HG02798 (cell line): ENCODE data around the gene STX7.

ENCODE experiments used
- ATAC-seq: cut with Tn5 transposase; IDR thresholded peaks from one replicate; pipeline ENCODE4 v1.9.1; 2021; ENCODE audit warnings: mild to moderate bottlenecking; ENCODE audit not compliant: unreplicated experiment, poor library complexity

STX7 gene

DNA sequence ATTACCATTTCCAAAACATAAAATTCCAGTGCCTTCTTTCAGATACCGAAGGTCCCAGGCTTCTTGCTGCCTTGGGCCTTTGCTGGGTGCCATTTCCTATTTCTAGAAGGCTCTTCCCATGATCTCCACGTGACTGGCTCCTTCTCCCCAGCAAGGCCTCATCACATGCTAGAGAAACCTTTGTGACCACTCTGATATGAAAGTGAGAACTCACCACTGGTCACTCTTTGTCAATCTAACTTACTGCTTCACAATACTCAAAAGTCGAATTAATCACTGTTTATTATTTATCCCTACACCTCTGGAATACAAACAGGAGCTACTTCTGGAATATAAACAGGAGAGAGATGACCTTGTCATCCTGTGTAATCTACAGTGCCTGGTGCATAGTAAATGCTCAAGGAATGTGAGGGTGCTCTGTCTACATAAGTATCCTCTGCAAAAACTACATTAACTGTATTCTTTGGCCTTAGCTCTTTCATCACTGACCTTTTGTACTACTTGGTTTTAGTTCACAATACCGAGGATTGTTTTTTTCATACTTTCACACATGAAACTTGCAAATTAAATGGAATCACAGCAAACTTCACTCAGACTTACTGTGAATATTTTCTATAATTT, 1.6 kb downstream of the STX7 start:
- ATAC-seq = peak; percentile 9

DNA sequence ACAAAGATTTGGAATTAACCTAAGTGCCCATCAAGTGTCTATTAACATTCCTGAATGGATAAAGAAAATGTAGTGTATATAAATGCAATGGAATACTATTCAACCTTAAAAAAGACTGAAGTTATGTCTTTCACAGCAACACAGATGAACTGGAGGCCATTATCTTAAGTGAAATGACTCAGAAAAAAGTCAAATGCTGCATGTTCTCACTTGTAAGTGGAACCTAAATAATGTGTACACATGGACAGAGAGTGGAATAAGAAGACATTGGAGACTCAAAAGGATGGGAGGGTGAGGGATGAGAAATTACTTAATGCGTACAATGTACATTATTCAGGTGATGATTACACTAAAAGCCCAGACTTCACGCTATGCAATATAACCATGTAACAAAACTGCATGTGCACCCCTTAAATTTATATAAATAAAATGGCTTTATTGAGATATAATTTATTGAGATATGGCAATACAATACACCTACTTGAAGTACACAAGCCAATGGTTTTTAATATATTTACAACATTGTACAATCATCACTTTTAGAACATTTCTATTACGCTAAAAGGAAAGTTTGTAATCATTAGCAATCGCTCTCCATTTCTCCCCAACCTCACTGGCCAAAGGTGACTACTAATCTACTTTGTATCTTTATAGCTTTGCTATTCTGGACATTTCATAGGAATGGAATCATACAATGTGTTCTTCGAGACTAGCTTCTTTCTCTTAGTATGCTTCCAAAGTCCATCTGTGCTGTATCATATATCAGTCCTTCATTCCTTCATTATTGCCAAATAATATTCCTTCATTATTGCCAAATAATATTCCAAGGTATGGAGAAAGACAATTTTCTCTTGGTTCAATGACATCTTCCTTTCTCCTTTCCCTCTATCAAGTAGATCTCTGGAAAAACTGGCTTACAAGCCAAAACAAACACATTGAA, 5.8 kb downstream of the STX7 start:
- ATAC-seq = no peak

DNA sequence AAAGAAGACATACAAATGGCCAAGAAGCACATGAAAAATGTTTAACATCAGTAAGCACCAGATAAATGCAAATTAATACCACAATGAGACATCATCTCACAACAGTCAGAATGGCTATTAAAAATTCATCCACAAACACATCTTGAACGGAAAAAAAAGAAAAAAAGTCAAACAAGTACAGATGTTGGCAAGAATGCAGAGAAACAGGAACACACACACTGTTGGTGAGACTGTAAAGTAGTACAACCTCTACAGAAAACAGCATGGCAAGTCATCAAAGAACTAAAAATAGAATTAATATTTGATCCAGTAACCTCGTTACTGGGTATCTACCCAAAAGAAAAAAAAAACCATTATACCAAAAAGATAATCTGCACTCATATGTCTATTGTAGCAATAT, 6.5 kb downstream of the STX7 start:
- no peak for ATAC-seq

DNA sequence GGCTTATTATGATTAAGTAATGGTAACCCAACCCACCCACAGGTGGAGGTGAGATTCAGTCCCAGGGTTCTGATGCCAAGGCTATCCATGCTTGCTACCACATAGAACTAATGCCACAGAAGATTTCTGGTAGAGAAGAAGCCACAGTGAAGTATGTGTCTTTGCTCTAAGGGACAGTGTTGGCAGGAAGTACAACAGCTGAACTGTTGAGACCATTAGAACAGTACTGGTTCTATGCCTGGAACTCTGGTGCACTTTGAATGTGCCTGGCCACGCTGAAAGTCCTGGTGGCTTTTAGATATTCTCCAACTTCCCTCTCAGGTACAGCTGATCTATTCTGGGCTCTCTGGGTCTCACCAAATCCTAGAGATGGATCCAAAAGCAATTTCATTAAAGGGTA, 7.8 kb downstream of the STX7 start:
- peak; percentile 52 for ATAC-seq

DNA sequence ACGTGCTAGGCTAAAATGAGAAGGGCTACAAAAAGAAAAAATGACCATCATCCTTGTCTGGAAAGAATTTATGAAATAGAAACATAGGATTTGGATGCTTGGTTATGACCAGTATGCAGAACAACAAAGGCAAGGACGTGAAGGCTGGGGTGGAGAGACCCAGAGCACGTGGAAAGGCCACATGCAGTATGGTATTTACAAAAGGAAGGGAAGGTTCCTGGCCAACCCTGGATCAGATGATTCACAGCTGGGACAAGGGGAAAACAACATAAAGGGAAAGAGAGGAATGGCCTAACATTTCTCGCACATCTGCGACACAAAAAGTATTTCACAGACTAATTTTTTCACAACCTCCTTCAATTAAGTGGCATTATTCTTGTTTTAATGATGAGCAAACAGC, 8.2 kb downstream of the STX7 start:
- no peak for ATAC-seq

DNA sequence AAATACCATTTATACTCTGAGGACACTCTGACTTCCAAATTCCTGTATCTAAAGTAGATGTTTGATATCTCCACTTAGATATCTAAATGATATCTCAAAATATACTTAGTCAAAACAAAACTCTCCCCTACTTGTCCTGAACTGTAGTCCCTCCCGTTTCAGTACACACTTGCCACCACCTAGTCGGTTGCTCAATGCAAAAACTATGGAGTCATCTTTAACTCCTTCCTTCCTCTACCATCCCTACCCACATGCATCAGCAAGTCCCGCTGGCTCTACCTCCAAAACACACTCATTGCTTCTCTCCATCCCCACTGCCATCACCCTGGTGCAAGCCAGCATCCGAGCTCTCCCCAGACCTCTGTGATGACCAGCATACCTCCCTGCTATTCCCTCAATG, 13.2 kb downstream of the STX7 start:
- ATAC-seq = no peak

DNA sequence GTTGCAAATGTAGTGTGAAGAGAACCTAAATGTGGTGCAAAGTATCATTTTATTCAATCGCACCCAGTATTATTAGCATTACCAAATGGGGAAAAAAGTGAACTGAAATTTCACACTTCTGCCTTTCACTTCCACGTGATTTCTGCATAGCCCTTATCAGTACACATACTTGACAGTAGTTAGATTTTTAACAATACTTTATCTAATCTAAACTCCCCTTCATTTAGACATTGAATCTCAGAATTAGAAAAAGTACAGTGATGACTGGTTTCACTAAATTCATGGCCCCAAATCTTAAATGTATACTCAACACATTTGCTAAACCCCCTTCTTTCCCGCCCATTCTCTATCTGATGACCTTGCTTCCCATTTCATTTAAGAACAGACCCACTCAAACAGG, 14.3 kb downstream of the STX7 start:
- ATAC-seq = peak; percentile 66

DNA sequence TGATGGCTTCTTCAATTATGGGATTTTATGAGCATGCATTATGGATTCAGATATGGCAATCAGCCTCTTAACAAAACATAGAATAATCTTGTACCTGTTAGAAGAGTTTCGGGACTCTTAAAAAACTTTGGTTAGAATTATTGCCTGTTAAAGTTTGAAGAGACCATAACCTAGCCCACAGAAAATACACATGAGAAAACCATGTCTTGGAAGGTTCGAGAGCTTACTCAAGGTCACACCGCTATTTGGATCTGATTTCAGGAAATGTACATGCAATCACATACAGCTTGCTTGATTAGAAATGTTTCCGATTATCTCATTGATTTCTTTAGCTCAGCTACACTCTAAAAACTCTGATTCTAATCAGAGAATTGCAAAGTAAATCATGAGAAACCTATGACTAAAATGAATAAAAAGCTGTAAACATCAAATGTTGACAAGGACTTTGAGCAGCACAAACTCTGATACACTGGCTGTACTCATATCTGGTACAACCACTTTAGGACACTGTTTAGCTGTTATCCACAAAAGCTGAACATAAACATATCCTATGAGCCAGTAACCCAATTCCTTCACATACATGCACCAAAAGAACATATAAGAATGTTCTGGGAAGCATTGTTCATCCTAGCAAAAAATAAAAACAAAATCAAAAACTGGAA, 16.3 kb downstream of the STX7 start:
- ATAC-seq = no peak

DNA sequence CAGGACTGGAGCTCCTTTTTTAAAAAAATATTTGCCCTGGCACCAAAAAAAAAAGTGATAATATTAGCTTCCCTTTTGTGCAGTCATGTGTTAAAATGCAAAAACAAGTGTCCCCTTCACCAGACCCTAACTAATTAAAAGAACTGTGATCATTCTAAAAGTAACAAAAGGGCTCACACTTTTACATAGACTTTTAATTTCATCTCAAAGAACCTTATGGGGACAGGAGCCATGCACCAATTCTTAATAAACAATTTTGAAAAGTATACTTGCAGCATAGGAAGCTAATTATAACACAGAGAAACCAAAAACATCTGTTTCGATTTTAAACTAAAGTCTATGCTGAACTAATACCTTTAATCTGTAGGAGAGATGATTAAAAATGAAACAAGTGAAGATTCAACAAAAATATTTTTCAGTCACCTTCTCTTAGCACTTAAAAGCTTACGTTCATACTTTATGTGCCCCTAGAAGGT, 17.3 kb downstream of the STX7 start:
- peak; percentile 61 for ATAC-seq

DNA sequence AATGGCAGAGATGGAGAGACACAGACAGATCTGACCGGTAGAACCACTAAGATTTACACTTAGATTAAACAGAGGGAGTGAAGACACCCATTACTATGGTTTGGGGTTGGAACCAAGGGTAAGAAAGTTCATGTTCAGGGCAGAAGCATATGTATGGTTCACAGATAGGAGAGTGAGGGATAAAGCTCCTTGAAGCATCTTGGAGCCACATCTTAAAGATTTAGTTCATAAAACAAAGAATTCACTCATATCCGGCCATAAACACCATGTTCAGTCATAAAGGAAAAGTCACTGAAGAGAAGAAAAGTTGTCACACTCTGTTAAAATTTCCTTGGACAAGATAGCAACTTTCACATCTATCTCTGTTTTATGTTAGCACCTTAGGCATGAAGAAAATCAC, 18.0 kb downstream of the STX7 start:
- ATAC-seq = no peak

DNA sequence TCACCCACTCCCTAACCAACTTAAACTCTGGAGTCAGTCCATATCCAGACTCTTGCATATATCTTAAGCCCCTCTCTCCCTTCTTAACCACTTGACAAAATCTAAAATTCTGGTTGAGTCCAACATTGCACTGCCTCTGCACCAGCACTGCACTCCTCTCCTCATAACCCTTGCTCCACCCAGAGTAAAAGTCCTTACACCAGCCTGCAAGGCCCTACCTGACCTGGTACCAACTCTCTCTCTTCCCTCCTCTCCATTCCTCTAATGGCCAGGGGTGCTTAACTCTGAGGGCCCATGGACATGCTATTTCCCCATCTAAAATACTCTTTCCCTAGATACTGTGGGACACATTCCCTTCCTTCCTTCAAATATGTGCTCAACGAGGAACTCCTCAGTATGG, 21.0 kb downstream of the STX7 start:
- no peak for ATAC-seq

DNA sequence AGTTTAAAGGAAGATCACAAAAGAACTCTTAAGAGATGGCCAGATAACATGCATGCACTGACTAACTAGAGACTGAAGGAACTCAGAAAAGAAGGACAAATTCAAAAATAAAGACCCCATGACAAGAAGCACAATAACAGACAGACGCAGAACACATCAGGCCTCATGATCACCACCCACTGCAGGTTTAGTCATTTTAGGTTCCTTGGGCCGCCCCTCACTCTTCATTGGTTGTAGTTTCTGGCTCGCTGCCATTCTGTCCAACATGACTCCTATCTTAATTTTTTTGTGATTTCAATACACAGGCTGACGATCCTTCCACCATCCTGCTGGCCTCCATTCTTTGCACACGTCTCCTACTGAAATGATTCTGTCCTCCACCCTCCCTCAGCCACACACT, 21.6 kb downstream of the STX7 start:
- no peak for ATAC-seq

DNA sequence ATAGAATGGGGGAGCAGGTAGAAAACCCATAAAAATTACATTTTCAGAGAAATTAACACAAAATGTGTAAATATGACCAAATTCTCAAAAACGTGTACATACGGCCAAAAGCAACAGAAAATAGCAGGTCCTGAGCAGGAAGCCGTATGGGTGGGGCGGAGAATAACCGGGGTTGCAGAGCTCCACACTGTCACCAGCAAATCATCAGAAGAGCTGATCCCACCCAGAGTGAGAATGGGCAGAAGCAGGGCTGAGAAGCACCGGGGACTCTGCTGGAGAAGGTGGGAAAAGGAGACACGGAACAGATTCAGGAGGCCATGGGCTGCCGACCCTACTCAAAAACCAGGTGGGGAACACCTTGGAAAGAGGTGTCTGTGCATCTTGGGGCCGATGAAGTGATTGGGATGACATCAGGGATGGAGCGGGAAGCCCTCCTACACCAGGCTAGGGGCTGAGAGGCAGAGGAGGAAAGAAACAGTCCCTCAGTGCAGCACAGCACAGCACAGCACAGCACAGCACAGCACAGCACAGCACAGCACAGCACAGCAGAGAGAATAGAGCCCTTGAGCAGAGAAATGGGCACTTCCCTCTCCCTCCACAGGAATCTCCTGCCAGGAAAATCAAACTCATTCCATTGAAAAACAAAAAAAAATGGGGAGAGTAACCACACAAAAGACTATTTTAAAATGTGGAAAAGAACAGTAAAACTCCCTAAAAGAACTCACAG, 22.3 kb downstream of the STX7 start:
- ATAC-seq = peak; percentile 75

DNA sequence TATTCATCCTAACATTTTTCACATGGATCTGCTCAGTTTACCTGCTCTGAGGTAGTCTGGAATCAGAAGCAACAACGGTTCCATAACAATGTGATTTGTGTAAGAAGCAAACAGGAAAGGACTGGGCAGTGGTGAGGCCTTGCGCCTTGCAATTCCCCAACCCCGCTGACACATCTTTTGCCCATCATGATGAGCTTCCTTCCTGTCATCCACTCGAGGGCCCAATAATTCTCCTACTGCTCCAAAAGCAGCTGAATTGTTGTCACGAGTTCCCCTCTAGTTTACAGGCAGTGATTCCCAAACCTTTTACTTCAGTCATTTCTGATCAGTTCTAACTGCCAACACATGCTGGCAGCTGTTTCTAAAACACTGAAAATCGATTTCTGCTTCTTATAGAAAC, 22.9 kb downstream of the STX7 start:
- ATAC-seq = peak; percentile 48

DNA sequence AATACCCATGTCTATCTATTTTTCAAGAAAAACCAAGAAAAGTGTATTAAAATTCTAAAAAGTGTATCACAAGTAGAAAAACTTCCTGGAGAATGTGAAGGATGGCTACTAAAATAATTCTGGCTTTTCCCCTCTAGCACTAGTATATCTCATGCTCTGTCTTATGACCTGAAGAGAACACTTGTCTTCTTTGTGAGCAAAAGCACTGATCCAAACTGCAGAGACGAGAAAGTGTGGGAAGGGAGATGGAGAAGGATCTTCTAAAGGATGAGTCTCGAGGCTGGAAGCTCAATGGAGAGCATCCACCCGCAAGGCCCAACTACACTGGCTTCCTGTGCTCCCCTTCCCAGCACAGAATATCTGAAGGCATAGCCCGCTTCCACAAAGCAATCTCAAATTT, 23.5 kb downstream of the STX7 start:
- ATAC-seq = no peak

DNA sequence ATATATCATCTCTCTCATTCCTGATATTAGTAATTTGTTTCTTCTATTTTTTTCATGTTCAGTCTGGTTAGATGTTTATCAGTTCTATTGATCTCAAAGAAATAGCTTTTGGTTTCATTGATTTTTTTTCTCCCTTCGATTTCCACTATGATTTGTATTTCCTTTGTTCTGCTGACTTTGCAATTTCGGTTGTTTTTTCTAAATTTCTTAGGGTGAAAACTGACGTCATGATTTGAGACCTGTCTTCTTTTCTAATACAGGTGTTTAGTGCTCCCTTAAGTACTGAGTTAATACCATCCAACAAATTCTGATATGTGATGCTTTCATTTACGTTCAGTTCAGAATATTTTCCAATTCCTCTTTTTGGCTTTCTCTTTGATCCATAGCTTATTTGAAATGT, 25.2 kb downstream of the STX7 start:
- ATAC-seq = no peak

DNA sequence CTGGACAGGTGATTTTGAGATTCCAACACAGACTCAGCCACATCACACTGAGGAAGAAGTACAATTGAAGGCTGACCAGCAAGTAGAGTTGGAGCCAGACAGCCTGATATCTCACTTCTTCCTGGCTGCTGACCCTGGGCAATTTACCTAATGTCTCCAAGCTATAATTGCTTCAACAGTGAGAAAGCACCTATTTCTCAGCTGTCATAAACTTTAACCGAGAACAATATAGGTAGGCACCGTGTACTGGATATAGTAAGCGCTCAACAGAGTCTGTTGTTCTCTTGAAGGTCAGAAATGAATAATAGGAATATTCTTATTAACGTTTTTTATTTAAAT, 28.3 kb downstream of the STX7 start:
- peak; percentile 17 for ATAC-seq

DNA sequence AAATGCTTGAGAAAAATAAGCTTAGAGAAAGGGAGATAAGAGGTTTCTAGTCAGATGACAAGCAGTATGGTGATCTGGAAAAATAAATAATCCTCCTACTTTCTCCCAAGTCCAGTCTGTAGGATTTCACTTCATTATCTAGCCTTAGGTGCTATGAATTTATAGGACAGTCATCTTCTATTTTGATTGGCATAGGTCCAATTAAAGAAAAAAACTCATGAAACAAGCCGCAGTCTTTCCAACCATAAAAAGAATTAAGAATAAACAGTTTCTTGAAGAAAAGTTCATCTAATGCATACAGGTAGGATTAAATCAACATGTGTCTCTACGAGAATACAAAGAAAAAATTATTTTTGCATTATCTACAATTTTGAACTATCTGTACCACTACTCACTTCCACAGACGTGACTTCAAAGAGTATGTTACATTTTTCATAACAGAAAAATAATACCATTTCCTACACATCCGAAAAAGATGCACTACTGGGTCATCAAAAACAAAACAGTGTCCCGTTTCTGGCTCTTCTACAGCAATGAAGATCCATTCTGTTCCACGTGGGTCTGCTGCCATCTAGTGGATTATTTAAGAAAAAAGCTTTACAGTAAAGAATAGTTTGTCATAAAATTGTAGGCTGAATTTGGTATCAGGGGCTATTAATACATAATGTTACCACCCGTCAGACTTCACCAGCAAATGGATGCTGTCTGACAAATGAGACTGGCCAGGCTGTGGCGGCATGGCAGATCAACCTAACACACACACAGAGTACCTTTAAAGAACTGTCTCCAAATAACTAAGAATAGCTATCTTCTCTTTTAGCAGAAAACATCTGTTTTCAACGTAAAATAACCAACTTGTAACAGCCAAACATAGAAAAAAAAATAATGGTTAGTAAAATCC, 28.9 kb downstream of the STX7 start:
- peak; percentile 78 for ATAC-seq

DNA sequence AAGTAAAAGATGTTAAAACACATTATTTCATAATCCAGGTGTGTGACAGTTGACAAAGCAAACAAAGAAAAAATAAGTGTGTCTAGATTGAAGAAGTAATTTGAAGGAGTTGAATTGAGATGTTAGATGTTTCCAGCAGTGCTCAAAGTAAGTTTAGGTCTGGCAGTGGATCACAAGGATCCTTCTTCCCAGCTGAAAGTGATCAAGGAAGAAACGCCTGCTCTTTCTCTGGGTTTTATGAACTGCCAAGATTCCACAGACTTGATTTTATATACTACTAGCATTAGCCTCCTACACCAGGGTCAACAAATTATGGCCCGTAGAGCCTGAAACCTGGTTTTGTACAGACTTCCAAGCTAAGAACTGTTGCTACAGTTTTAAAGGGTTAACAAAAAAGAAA, 30.3 kb downstream of the STX7 start:
- no peak for ATAC-seq

DNA sequence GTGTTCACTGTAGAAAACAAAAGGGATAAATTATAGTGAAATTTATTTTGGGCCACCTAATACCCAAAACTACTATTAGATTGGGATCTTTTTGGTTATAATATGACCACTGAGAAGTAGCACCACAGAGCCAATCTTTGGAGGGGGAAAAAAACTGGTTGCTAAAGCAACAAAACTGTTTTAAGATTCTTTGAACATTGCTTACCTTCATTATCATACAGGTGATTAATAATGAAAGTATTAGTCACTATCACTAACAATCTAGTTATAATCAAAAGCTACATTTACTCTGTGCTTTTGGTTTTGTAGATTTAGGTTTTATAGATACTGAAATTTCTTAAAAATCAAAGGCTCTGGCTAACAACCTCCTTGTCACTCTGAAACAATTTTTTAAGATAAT, 31.7 kb downstream of the STX7 start:
- no peak for ATAC-seq
